HepG2 (cell line): ENCODE measurements around the gene ZNF19. TPM values are rescaled to one million over a fixed set of nuclear protein-coding genes. Genes with fewer than 3 reads are reported as not detected.

ENCODE experiments used
- ATM ChIP-seq: fragments of 450-650 bp; IDR thresholded peaks from 2 replicates; pipeline ENCODE4 v1.7.1; 2017; ENCODE audit warnings: mild to moderate bottlenecking, borderline replicate concordance
- DMAP1 ChIP-seq: IDR thresholded peaks from 2 replicates; pipeline ENCODE4 v1.6.1; 2016
- ELF1 ChIP-seq: sonication (generic); formaldehyde crosslinking; IDR thresholded peaks from 2 replicates; pipeline ENCODE4 v1.4.0; 2020; ENCODE audit warnings: missing genetic modification reagents
- ELF4 ChIP-seq: sonication (generic); formaldehyde crosslinking; IDR thresholded peaks from 2 replicates; pipeline ENCODE4 v1.5.0; 2020; ENCODE audit warnings: missing genetic modification reagents, mild to moderate bottlenecking, moderate library complexity, borderline replicate concordance
- FLYWCH1 ChIP-seq: sonication (generic); formaldehyde crosslinking; IDR thresholded peaks from 2 replicates; pipeline ENCODE4 v1.8.1; 2023; ENCODE audit warnings: mild to moderate bottlenecking, missing genetic modification reagents
- HOMEZ ChIP-seq: IDR thresholded peaks from 2 replicates; pipeline ENCODE4 v1.6.1; 2016; ENCODE audit warnings: low read depth
- IKZF4 ChIP-seq: sonication (generic); formaldehyde crosslinking; IDR thresholded peaks from 2 replicates; pipeline ENCODE4 v1.5.1; 2020; ENCODE audit warnings: borderline replicate concordance, mild to moderate bottlenecking, low read depth, missing genetic modification reagents; ENCODE audit errors: not compliant biosample characterization
- KIAA2018 ChIP-seq: sonication (generic); formaldehyde crosslinking; IDR thresholded peaks from 2 replicates; pipeline ENCODE4 v1.5.0; 2020; ENCODE audit warnings: mild to moderate bottlenecking, missing genetic modification reagents, borderline replicate concordance
- MED1 ChIP-seq: sonication (generic); formaldehyde crosslinking; IDR thresholded peaks from 2 replicates; pipeline ENCODE4 v1.4.0; 2020; ENCODE audit warnings: missing genetic modification reagents
- RFX3 ChIP-seq: IDR thresholded peaks from 2 replicates; pipeline ENCODE4 v1.6.1; 2016; ENCODE audit warnings: missing biosample characterization, missing genetic modification reagents
- ZBTB8A ChIP-seq: sonication (generic); formaldehyde crosslinking; IDR thresholded peaks from 2 replicates; pipeline ENCODE4 v1.4.0; 2020; ENCODE audit warnings: mild to moderate bottlenecking, low read depth, missing genetic modification reagents, borderline replicate concordance
- ZFP36L2 ChIP-seq: sonication (generic); formaldehyde crosslinking; IDR thresholded peaks from 2 replicates; pipeline ENCODE4 v1.4.0; 2020; ENCODE audit warnings: missing genetic modification reagents
- ZGPAT ChIP-seq: IDR thresholded peaks from 2 replicates; pipeline ENCODE4 v1.6.1; 2016; ENCODE audit warnings: mild to moderate bottlenecking
- ZNF343 ChIP-seq: sonication (generic); formaldehyde crosslinking; IDR thresholded peaks from 2 replicates; pipeline ENCODE4 v1.4.0; 2020; ENCODE audit warnings: mild to moderate bottlenecking, missing genetic modification reagents
- ZNF451 ChIP-seq: sonication (generic); formaldehyde crosslinking; IDR thresholded peaks from 2 replicates; pipeline ENCODE4 v1.5.0; 2020; ENCODE audit warnings: mild to moderate bottlenecking, missing genetic modification reagents
- ZNF569 ChIP-seq: sonication (generic); formaldehyde crosslinking; IDR thresholded peaks from 2 replicates; pipeline ENCODE4 v1.5.0; 2020; ENCODE audit warnings: mild to moderate bottlenecking, missing genetic modification reagents, moderate library complexity, borderline replicate concordance
- ZNF660 ChIP-seq: sonication (generic); formaldehyde crosslinking; IDR thresholded peaks from 2 replicates; pipeline ENCODE4 v1.5.1; 2020; ENCODE audit warnings: mild to moderate bottlenecking, low read depth, missing genetic modification reagents, borderline replicate concordance
- ZNF768 ChIP-seq: sonication (generic); formaldehyde crosslinking; IDR thresholded peaks from 2 replicates; pipeline ENCODE4 v1.4.0; 2020; ENCODE audit warnings: missing genetic modification reagents
- ZNF792 ChIP-seq: IDR thresholded peaks from 2 replicates; pipeline ENCODE4 v1.6.1; 2016
- ZSCAN31 ChIP-seq: sonication (generic); formaldehyde crosslinking; IDR thresholded peaks from 2 replicates; pipeline ENCODE4 v1.5.0; 2020; ENCODE audit warnings: low read depth, mild to moderate bottlenecking, missing genetic modification reagents
- polyA plus RNA-seq, 8 experiments: library from polyadenylated mRNA; depleted of rRNA in 3 of 8; stranded (reverse) in 7 of 8; unstranded in 1 of 8; fragments of >200 nt; fragmentation: Illumina TruSeq in 4 of 8; extraction: Trizol in 4 of 8; gene quantifications; 2 replicates each; pipeline versions ENCODE4 v1.2.1 to v1.2.3, GENCODE V29; 2011 to 2016; ENCODE audit warnings: low read depth in 4 of 8, missing spikeins in 1 of 8, mixed read lengths in 1 of 8; ENCODE audit not compliant: insufficient read depth in 1 of 8
- total RNA-seq, 5 experiments: library from RNA; depleted of rRNA; stranded (reverse); fragments of >200 nt; fragmentation: Illumina TruSeq; extraction: Trizol; gene quantifications; 2 replicates each; pipeline ENCODE4 v1.2.3, GENCODE V29; 2016; ENCODE audit warnings: low read depth in 1 of 5

The ZNF19 gene
- total and polyA plus RNA-seq, 2 of the 13 experiments (the other 11 are each of a cell fraction or from before 2014, with no cell fraction given) = 3.2 to 5.8 TPM

GRCh38 chr16:71467810-71468209 is 21.3 kb downstream of the ZNF19 start (continued):
- TF ChIP-seq ZFP36L2 (CRISPR knock-in tag) (peak; percentile 96; the same call in 1 of the 2 replicates), ZSCAN31 (CRISPR knock-in tag) (peak; percentile 92), ZNF768 (CRISPR knock-in tag) (no peak), FLYWCH1 (CRISPR knock-in tag) (peak; percentile 86; the same call in 1 of the 2 replicates), ATM (no peak), ZBTB8A (no peak), ZNF343 (CRISPR knock-in tag) (peak; percentile 92), KIAA2018 (CRISPR knock-in tag) (peak; percentile 84; the same call in 1 of the 2 replicates), HOMEZ (CRISPR knock-in tag) (peak; percentile 69; the same call in 1 of the 2 replicates), ELF4 (peak; percentile 92), ELF1 (CRISPR knock-in tag) (no peak), ZNF569 (CRISPR knock-in tag) (peak; percentile 73; the same call in 1 of the 2 replicates), MED1 (peak; percentile 65), ZNF792 (CRISPR knock-in tag) (peak; percentile 86), DMAP1 (CRISPR knock-in tag) (no peak; the same call in 1 of the 2 replicates), ZGPAT (peak; percentile 88), IKZF4 (CRISPR knock-in tag) (no peak), RFX3 (CRISPR knock-in tag) (peak; percentile 59; the same call in 1 of the 2 replicates), ZNF660 (CRISPR knock-in tag) (no peak), ZNF451 (CRISPR knock-in tag) (no peak; the same call in 1 of the 2 replicates)
